Cortex of kidney (tissue), 1 donor: Measurements from ENCODE around the gene LDLRAD3.

Source experiments
- DNase-seq: peaks from one replicate; lab custom pipeline; 2025; lab: John Stamatoyannopoulos, UW

LDLRAD3 gene

GRCh38 chr11:35962369-35963138 lies 18.7 kb downstream of the LDLRAD3 start:
- DNase-seq = no peak

GRCh38 chr11:35963911-35964310 lies 20.0 kb downstream of the LDLRAD3 start:
- no peak for DNase-seq

GRCh38 chr11:35964841-35965240 lies 21.0 kb downstream of the LDLRAD3 start:
- no peak for DNase-seq

DNA sequence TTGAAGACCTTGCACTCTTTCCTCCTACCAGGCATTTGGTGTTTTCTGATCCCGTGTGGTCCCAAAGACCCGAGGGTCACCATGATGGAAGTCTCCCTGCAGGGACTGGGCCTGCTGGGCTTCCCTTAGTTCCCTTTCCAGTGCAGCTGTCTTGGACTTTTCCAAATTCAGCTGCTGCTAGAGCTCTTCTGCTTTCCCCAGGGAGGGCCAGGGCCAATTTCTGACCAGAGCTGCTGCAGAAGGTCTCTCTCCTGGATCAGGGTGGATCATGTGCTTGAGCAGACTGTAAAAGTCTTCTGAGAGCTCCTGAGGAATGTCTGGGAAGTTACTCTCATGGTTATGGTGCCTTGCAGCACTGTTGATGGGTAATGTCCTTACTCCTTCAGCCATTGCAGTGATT lies 23.2 kb downstream of the LDLRAD3 start:
- no peak for DNase-seq

DNA sequence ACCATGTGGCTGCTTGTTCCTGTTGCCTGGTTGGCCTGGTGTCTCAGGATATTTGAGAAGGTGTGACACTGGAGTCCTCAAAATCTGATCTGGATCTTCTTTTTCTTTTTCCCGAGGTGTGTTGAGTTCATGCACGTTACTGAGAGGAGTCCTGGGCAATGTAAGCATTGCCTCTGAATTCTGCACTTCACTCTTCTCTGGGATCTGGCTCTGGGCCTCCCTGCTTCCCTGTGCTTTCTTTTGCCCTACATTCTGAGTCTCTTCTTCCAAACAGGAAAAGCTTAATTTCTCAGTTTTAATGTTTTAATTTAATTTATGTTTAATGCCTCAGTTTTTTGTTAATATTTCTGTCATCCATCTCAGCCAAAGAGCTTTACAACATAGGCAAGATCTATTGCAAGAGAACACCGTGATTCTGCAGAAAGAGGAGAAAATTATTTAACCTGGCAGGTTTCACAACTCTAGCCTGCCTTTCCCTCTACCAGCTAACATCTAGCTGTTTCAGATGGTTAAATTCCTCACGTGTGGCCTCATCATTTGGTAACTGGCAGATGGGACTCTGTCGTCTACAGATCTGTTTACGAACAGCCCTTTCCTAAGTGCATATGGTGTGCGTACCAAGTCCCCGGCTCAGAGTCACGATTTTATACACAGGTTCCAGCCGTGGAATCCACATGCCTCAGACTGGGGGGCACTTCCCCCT lies 24.7 kb downstream of the LDLRAD3 start:
- DNase-seq = no peak

DNA sequence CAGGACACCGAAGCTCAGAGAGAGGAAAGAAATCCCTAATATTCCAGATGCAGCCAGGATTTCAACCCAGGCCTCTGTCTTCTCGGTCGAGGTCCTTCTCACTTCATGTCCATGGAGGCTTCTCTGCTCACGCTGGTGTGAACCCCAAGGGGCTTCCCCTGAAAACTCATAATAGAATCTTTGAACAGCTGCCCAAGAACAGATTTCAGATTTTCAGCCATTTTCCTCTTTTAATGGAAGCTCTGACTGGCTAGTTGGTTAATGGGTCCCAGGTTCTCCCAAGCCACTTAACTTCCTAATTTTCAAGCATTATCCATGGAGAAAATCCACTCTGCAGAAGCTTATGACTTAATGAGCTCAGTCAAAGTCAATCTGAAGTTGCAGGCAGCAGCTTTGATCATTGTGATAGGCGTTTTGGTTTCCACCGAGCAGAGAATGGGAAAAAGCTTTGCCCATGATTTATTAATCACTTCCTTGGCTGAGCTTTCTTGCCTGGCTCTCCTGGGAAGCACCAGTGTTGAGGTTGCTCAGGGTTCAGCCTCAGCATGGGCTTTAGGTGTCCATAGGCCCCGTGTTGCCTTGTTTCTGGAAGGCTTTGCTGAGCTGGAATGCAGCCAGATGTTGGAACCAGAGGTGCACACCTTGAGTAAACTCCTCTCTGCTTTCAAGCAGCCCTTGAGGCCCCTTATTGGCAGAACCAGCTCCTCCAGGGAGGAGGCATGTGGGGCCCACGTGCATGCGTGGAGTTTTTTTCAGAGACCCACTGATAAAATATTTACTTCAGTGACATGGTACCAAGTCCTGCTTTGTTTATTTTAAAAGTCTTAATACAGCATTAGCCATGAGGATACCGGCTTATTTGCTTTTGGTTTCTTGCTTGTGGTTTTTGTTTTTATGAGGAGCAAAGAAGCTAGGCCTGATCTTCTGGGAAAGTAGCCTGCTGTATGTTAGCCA lies 25.5 kb downstream of the LDLRAD3 start:
- no peak for DNase-seq

DNA sequence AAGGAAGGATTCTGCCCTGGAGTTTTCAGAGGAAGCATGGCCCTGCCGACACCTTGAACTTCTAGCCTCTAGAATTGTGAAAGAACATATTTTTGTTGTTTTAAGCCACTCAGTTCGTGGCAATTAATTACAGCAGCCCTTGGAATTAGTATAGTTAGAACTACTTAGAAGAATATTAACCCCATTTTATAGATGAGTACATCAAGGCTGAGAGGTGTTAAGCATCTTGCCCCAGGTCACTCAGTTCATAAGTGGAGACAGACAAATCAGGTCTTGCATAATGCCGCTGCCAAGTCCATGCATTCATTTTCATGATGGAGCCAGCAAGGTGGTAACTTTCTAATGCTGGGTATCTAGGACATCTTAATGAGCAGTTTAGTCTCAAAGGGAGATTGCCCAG lies 26.6 kb downstream of the LDLRAD3 start:
- no peak for DNase-seq

DNA sequence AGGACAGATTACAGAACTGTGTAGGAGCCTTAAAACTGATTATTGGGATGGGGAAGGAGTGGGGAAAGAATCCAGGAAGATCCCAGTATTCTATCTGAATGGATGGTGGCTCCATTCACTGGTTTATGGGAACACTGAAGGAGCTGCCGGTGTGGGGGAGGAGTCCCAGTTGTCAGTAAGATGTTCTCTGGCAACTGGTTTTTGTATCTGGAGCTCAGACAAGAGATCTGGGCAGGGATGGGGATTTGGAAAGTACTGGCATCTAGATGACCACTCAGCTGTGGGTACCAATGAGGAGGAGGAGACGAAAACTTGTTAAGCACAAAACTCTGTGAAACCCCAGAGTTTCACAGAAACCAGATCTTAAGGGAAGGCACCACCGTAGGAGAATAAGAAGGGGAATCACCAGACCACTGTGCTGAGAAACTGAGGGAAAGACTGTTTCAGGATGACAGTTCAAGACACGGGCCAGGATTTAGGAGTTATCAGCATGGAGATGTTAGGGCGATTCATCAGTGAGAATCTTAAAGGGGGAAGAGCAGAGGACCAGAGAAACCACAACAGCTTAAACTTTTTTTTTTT lies 28.1 kb downstream of the LDLRAD3 start:
- no peak for DNase-seq

GRCh38 chr11:35974882-35975589 lies 31.2 kb downstream of the LDLRAD3 start:
- DNase-seq = no peak

DNA sequence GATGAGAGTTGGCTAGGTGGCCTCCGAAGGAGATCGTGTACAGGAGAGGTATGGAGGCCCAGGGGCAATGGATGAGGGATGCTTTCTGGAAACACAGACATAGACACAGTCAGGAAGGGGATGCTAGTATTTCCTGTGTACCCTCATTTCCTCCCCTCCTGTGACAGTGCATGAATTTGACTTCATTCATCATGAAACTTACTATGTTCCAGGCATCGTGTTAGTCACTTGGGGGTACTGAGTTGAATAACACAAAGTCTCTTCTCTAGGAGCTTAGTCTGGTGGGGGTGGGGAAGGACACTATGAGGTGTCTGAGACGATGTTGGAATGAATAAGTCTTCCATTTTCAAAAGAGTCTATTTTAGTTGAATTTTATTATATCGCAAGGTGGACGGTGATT lies 32.6 kb downstream of the LDLRAD3 start:
- DNase-seq = no peak

DNA sequence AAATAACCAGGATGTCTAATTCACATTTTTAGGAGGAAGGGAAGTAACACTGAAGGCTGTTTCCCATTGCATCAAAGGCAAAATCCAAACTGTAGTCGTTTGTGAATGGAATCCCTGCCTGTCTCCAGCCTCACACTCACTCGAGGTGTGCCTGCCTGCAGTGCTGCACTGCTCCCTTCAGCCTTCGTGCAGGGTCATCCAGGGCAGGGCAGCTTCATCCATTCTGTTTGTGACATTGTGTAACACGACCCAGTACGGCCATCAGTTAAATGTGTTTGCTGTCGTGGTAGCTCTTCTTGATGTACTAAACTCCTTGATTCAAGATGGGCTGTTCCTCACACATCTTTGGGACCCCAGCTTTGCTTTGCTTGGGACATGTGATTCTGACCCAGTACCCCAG lies 34.3 kb downstream of the LDLRAD3 start:
- no peak for DNase-seq

GRCh38 chr11:35978891-35979290 lies 35.0 kb downstream of the LDLRAD3 start:
- no peak for DNase-seq

GRCh38 chr11:35980686-35981390 lies 37.0 kb downstream of the LDLRAD3 start:
- DNase-seq = no peak

DNA sequence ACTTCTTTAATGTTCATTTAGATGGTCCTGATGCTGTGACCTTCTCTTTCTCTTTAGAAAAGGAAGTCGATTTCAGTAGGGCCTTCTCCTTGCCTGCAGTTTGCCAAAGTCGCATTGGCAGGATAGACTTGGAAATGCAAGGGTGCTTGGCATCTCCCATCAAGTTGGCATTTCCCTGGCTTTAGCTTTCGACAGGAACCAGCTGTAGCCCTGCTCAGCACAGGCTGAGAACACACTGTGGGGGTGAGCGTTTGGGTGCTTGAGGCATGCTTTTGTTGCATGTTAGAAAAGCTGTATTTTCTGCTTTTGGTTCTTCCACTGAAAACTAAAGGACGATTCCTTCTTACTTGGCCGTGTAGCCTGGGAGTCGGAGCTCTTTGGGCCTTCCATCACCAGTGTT lies 37.7 kb downstream of the LDLRAD3 start:
- DNase-seq = no peak

DNA sequence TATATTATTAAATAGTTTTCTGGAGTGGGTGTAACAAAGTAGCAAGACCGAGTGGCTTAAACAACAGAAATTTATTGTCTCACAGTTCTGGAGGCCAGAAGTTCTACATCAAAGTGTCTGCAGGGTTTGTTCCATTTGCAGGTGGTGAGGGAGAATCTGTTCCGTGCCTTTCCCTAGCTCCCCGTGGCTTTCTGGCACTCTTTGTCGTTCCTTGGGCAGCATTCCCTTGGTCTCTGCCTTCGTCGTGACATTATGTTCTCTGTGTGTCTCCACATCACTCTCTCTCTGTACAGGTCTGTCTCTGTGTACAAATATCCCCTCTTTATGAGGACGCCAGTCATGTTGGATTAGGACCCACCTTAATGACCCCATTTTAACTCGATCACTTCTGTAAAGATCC lies 38.2 kb downstream of the LDLRAD3 start:
- DNase-seq = no peak

- DNase-seq = no peak
Observed at GRCh38 chr11:35983981-35984380, 40.1 kb downstream of the LDLRAD3 start.

GRCh38 chr11:35986947-35987346 lies 43.1 kb downstream of the LDLRAD3 start:
- no peak for DNase-seq

GRCh38 chr11:35990170-35990569 lies 46.3 kb downstream of the LDLRAD3 start:
- DNase-seq = no peak

- no peak for DNase-seq
Observed at GRCh38 chr11:35990816-35991215, 47.0 kb downstream of the LDLRAD3 start.

- DNase-seq = no peak
Observed at GRCh38 chr11:35992548-35992947, 48.7 kb downstream of the LDLRAD3 start.

DNA sequence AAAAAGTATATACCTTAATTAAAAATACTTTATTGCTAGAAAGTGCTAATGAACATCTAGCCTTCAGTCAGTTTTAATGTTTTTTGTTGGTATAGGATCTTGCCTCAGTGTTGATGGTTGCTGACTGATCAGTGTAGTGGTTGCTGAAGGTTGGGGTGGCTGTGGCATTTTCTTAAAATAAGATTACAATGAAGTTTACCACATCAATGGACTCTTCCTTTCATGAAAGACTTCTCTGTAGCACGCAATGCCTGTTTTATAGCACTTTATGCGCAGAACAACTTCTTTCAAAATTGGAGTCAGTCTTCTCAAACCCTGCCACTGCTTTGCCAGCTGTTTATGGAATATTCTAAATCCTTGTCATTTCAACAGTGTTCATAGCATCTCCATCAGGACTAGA lies 50.6 kb downstream of the LDLRAD3 start:
- no peak for DNase-seq
